H1 (cell line): ENCODE measurements around the gene BAZ2B. TPM values are rescaled to one million over a fixed set of nuclear protein-coding genes. Genes with fewer than 3 reads are reported as not detected.

Experiments
- CTCF ChIA-PET: fragments of 300-600 bp; sonication (Branson Sonifier 250); formaldehyde crosslinking; loops from one replicate; lab custom pipeline; 2021; ENCODE audit not compliant: partially characterized antibody; lab: Charles Lee
- POLR2A ChIA-PET: fragments of 300-600 bp; sonication (Branson Sonifier 250); formaldehyde crosslinking; loops from one replicate; lab custom pipeline; 2021; ENCODE audit warnings: inconsistent platforms; ENCODE audit not compliant: partially characterized antibody; lab: Charles Lee
- DNase-seq, 2 experiments: peaks; one replicate each; pipeline versions ENCODE4 v3.0.0 to v3.0.0-alpha.2; 2010 to 2022; ENCODE audit warnings: low spot score in 2 of 2, low read depth in 1 of 2, mixed read lengths in 1 of 2
- FAIRE-seq: peaks from 2 replicates; lab custom pipeline; 2011; peaks lifted over from hg19 to GRCh38; lab: Jason Lieb, UNC
- H2AFZ ChIP-seq: 2 replicates; pipeline ENCODE4 v1.8.1; 2012; ENCODE audit warnings: low read length, inconsistent platforms
- H2AK5ac ChIP-seq: 2 replicates; pipeline ENCODE4 v1.6.1; 2013; ENCODE audit warnings: low read depth, low read length
- H2BK120ac ChIP-seq: replicated peaks from 2 replicates; pipeline ENCODE3; 2013; ENCODE audit warnings: low read depth, low read length, inconsistent platforms
- H2BK12ac ChIP-seq: 2 replicates; pipeline ENCODE4 v1.6.1; 2013; ENCODE audit warnings: low read depth, low read length
- H2BK15ac ChIP-seq: 2 replicates; pipeline ENCODE4 v1.6.1; 2013; ENCODE audit warnings: low read length
- H2BK20ac ChIP-seq: 2 replicates; pipeline ENCODE4 v1.6.1; 2013; ENCODE audit warnings: low read length
- H2BK5ac ChIP-seq: 2 replicates; pipeline ENCODE4 v1.6.1; 2013; ENCODE audit warnings: low read depth, low read length
- H3K14ac ChIP-seq: 2 replicates; pipeline ENCODE4 v1.6.1; 2013; ENCODE audit warnings: inconsistent platforms; ENCODE audit not compliant: insufficient read length
- H3K18ac ChIP-seq: 2 replicates; pipeline ENCODE4 v1.6.1; 2013; ENCODE audit warnings: low read length; ENCODE audit errors: extremely low read depth
- H3K23ac ChIP-seq: 2 replicates; pipeline ENCODE4 v1.6.1; 2013; ENCODE audit warnings: inconsistent platforms; ENCODE audit not compliant: insufficient read length
- H3K23me2 ChIP-seq: 2 replicates; pipeline ENCODE4 v1.6.1; 2013; ENCODE audit warnings: low read depth, low read length
- H3K27ac ChIP-seq: 2 replicates; pipeline ENCODE4 v1.6.1; 2011; ENCODE audit warnings: low read depth, low read length, inconsistent platforms
- H3K27me3 ChIP-seq, 4 experiments: replicated peaks in 1 of 4; 1 replicate in 1 of 4; 2 replicates in 3 of 4; pipeline versions ENCODE4 v1.6.1 to v1.8.1; 2011 to 2013; ENCODE audit warnings: low read length in 3 of 4, mild to moderate bottlenecking in 3 of 4, inconsistent platforms in 2 of 4, mixed read lengths in 2 of 4, moderate library complexity in 1 of 4; ENCODE audit not compliant: control insufficient read depth in 3 of 4, insufficient read depth in 3 of 4; ENCODE audit errors: extremely low read depth in 1 of 4
- H3K36me3 ChIP-seq, 4 experiments: 2 replicates each; pipeline versions ENCODE4 v1.6.1 to v1.8.1; 2011 to 2013; ENCODE audit warnings: mild to moderate bottlenecking in 4 of 4, low read length in 3 of 4, moderate library complexity in 2 of 4, control low read depth in 1 of 4, inconsistent platforms in 1 of 4; ENCODE audit not compliant: insufficient read depth in 4 of 4, control insufficient read depth in 2 of 4
- H3K4ac ChIP-seq: replicated peaks from 2 replicates; pipeline ENCODE3; 2013; ENCODE audit warnings: low read length, low read depth, mixed read lengths, inconsistent platforms; ENCODE audit not compliant: insufficient read length
- H3K4me1 ChIP-seq, 4 experiments: replicated peaks in 1 of 4; 1 replicate in 1 of 4; 2 replicates in 3 of 4; pipeline versions ENCODE4 v1.6.1 to v1.8.1; 2011 to 2013; ENCODE audit warnings: low read length in 3 of 4, inconsistent platforms in 2 of 4, mixed read lengths in 1 of 4; ENCODE audit not compliant: insufficient read depth in 4 of 4, control insufficient read depth in 3 of 4
- H3K4me2 ChIP-seq, 2 experiments: 2 replicates each; pipeline versions ENCODE4 v1.6.1 to v1.8.1; 2011 to 2013; ENCODE audit warnings: low read depth in 2 of 2, low read length in 2 of 2, control low read depth in 1 of 2, inconsistent platforms in 1 of 2, mild to moderate bottlenecking in 1 of 2; ENCODE audit not compliant: insufficient read depth in 1 of 2
- H3K4me3 ChIP-seq, 4 experiments: fragments of 200-600, 300-600 bp in 1 of 4; sonication (generic), shearing (Covaris generic), sonication (Bioruptor Twin) in 1 of 4; 2 replicates each; pipeline versions ENCODE4 v1.5.1 to v1.8.1; 2011 to 2016; ENCODE audit warnings: low read length in 4 of 4, low read depth in 3 of 4, control low read depth in 2 of 4, inconsistent platforms in 2 of 4, mild to moderate bottlenecking in 2 of 4, mixed read lengths in 1 of 4, moderate library complexity in 1 of 4; ENCODE audit not compliant: insufficient read depth in 2 of 4; ENCODE audit errors: extremely low read depth in 1 of 4
- H3K56ac ChIP-seq: replicated peaks from 2 replicates; pipeline ENCODE3; 2013; ENCODE audit warnings: low read depth, mild to moderate bottlenecking, mixed read lengths, low read length, inconsistent platforms; ENCODE audit not compliant: insufficient read length
- H3K79me1 ChIP-seq: 2 replicates; pipeline ENCODE4 v1.6.1; 2013; ENCODE audit warnings: low read depth, low read length, control low read depth
- H3K79me2 ChIP-seq, 2 experiments: 2 replicates each; pipeline versions ENCODE4 v1.6.1 to v1.8.1; 2012 to 2013; ENCODE audit warnings: low read length in 2 of 2, mild to moderate bottlenecking in 2 of 2, inconsistent platforms in 1 of 2; ENCODE audit not compliant: insufficient read depth in 2 of 2, control insufficient read depth in 1 of 2
- H3K9ac ChIP-seq, 4 experiments: replicated peaks in 1 of 4; 1 replicate in 1 of 4; 2 replicates in 3 of 4; pipeline versions ENCODE4 v1.6.1 to v1.8.1; 2011 to 2013; ENCODE audit warnings: low read depth in 3 of 4, low read length in 3 of 4, control low read depth in 2 of 4, mild to moderate bottlenecking in 2 of 4, moderate library complexity in 2 of 4, inconsistent platforms in 1 of 4; ENCODE audit errors: extremely low read depth in 1 of 4
- H3K9me3 ChIP-seq, 2 experiments: 2 replicates each; pipeline versions ENCODE4 v1.6.1 to v1.8.1; 2012 to 2013; ENCODE audit warnings: mild to moderate bottlenecking in 2 of 2, moderate library complexity in 2 of 2, control low read depth in 1 of 2, inconsistent platforms in 1 of 2, low read depth in 1 of 2, low read length in 1 of 2, mixed read lengths in 1 of 2; ENCODE audit not compliant: insufficient read depth in 2 of 2
- H4K20me1 ChIP-seq, 2 experiments: replicated peaks in 1 of 2; 2 replicates each; pipeline versions ENCODE3 to v1.8.1; 2011 to 2013; ENCODE audit warnings: inconsistent platforms in 2 of 2, low read length in 2 of 2, mild to moderate bottlenecking in 1 of 2; ENCODE audit not compliant: insufficient read depth in 2 of 2, control insufficient read depth in 1 of 2
- H4K5ac ChIP-seq: 2 replicates; pipeline ENCODE4 v1.6.1; 2013; ENCODE audit warnings: low read length, low read depth, mixed read lengths, inconsistent platforms; ENCODE audit not compliant: insufficient read length
- H4K8ac ChIP-seq: 2 replicates; pipeline ENCODE4 v1.8.0; 2013; ENCODE audit warnings: mild to moderate bottlenecking, moderate library complexity, low read length, inconsistent platforms; ENCODE audit not compliant: insufficient read depth; ENCODE audit errors: extremely low read depth
- H4K91ac ChIP-seq: replicated peaks from 2 replicates; pipeline ENCODE3; 2013; ENCODE audit warnings: low read length, mixed read lengths, inconsistent platforms; ENCODE audit not compliant: insufficient read length
- BACH1 ChIP-seq: IDR thresholded peaks from 2 replicates; pipeline ENCODE4 v1.6.1; 2012; ENCODE audit warnings: low read length, improper control_type of control experiment
- BCL11A ChIP-seq, 2 experiments: IDR thresholded peaks; one replicate each; pipeline ENCODE4 v1.6.1; 2011; ENCODE audit warnings: low read depth in 2 of 2, low read length in 2 of 2, mild to moderate bottlenecking in 2 of 2
- CBX5 ChIP-seq: fragments of 300-800, 300-1000 bp; sonication (generic); IDR thresholded peaks from 2 replicates; pipeline ENCODE4 v1.7.1; 2016; ENCODE audit warnings: antibody characterized with exemption, low read length, low read depth
- EGR1 ChIP-seq: IDR thresholded peaks from 2 replicates; pipeline ENCODE4 v1.6.1; 2011; ENCODE audit warnings: low read depth, low read length, borderline replicate concordance
- GTF2F1 ChIP-seq: IDR thresholded peaks from 2 replicates; pipeline ENCODE4 v1.6.1; 2012; ENCODE audit warnings: low read depth, low read length, improper control_type of control experiment, borderline replicate concordance
- HDAC2 ChIP-seq, 2 experiments: fragments of 300-600 bp in 1 of 2; sonication (generic) in 1 of 2; IDR thresholded peaks; 2 replicates each; pipeline ENCODE4 v1.6.1; 2011 to 2012; ENCODE audit warnings: low read depth in 2 of 2, low read length in 2 of 2, mild to moderate bottlenecking in 2 of 2, moderate library complexity in 2 of 2, borderline replicate concordance in 1 of 2, inconsistent platforms in 1 of 2
- MAX ChIP-seq: IDR thresholded peaks from 2 replicates; pipeline ENCODE4 v1.6.1; 2012; ENCODE audit warnings: inconsistent platforms
- NRF1 ChIP-seq: IDR thresholded peaks from 2 replicates; pipeline ENCODE4 v1.6.1; 2011; ENCODE audit warnings: mild to moderate bottlenecking, low read depth, low read length, improper control_type of control experiment
- POLR2A ChIP-seq, 2 experiments: IDR thresholded peaks; 1 replicate in 1 of 2; 2 replicates in 1 of 2; pipeline ENCODE4 v1.6.1; 2011; ENCODE audit warnings: low read depth in 2 of 2, low read length in 2 of 2, mild to moderate bottlenecking in 2 of 2; ENCODE audit errors: control extremely low read depth in 1 of 2
- POU5F1 ChIP-seq: IDR thresholded peaks from 2 replicates; pipeline ENCODE4 v1.6.1; 2011; ENCODE audit warnings: low read depth, mild to moderate bottlenecking, low read length, moderate library complexity
- RBBP5 ChIP-seq: IDR thresholded peaks from 2 replicates; pipeline ENCODE4 v1.7.1; 2012; ENCODE audit warnings: low read depth, mild to moderate bottlenecking, inconsistent platforms, low read length, moderate library complexity, borderline replicate concordance
- WGBS, 2 experiments: shearing (Covaris generic) in 1 of 2; methylation state at CpG; one replicate each; pipeline versions ENCODE4 v1.1.6 to v1.1.7; 2013 to 2015; ENCODE audit warnings: low lambda C conversion rate in 2 of 2, mixed read lengths in 2 of 2, inconsistent platforms in 1 of 2, low coverage in 1 of 2, missing lambda C conversion rate in 1 of 2; ENCODE audit not compliant: insufficient replicate concordance in 2 of 2, insufficient coverage in 1 of 2, insufficient read length in 1 of 2; ENCODE audit errors: extremely low coverage in 1 of 2, missing lambda C conversion rate in 1 of 2; 5-methylcytosine and 5-hydroxymethylcytosine counted together
- polyA plus RNA-seq, 7 experiments: library from polyadenylated mRNA; depleted of rRNA in 3 of 7; stranded (reverse) in 5 of 7; unstranded in 2 of 7; fragments of >200 nt in 5 of 7; fragments of 200-250 nt in 2 of 7; gene quantifications; 1 replicate in 5 of 7; 2 replicates in 1 of 7; 4 replicates in 1 of 7; pipeline versions ENCODE4 v1.2.1 to v1.2.3, GENCODE V29; 2011 to 2013; ENCODE audit warnings: missing spikeins in 2 of 7, mixed read lengths in 2 of 7
- total RNA-seq: library from RNA; stranded (reverse); fragmentation: NEBNext Ultra II Directional; extraction: Animal tissue kit (Norgen Biotek cat#: 25700); gene quantifications from 2 replicates; pipeline ENCODE4 v1.2.1, GENCODE V29; 2021

Gene BAZ2B
- total and polyA plus RNA-seq, 2 of the 8 experiments (the other 6 are each of a cell fraction or from before 2014, with no cell fraction given), result 15.2 to 46.3 TPM

- Histone ChIP-seq H3K18ac (peak overlapping the region; percentile 95), H4K91ac (peak overlapping the region; percentile 97), H3K9me3 (no peaks in the 10 kb centered on the region), H4K20me1 (no peaks in the 10 kb centered on the region), H3K14ac (no peak overlapping the region), H3K4me1 (peaks cover 0 to 9% (median 2%) of the 10 kb centered on the region in 4 experiments; a peak in 2 of 7 replicates), H3K27me3 (no peaks in the 10 kb centered on the region), H2BK20ac (0 out of 2 replicates have a peak overlapping the region, but pooled peaks have one; percentile 51), H3K9ac (peak overlapping the region; percentile 88 to 97 (median 92)), H4K8ac (peak overlapping the region; percentile 99), H2AFZ (no peak overlapping the region), H2BK12ac (peak overlapping the region; percentile 88), H3K23ac (no peak overlapping the region), H2AK5ac (no peak overlapping the region), H3K23me2 (no peaks in the 10 kb centered on the region; the same call in 1 of the 2 replicates), H3K4me2 (peak overlapping the region; percentile 69 to 75), H2BK120ac (peak overlapping the region; percentile 72), H4K5ac (peak overlapping the region; percentile 92), H2BK15ac (no peak overlapping the region), H3K4me3 (peak overlapping the region; percentile 73 to 98 (median 86)), H3K79me1 (peaks cover under 1% of the 10 kb centered on the region; the same call in 1 of the 2 replicates), H3K27ac (peak overlapping the region; percentile 95), H2BK5ac (peak overlapping the region; percentile 92), H3K36me3 (no peaks in the 10 kb centered on the region), H3K79me2 (peaks cover 6 to 54% of the 10 kb centered on the region in 2 experiments; a peak in 3 of 4 replicates), H3K4ac (peak overlapping the region; percentile 89), H3K56ac (peak overlapping the region; percentile 96)
- no peak for FAIRE-seq
- peak; percentile 77 to 85 for DNase-seq
- CTCF ChIA-PET, result interaction anchor here (0.5 to 0.9 kb wide), 7 partner anchors 11 to 791 kb away, joined by 3 to 4 read pairs (median 3); no protein-coding TSS in a partner anchor
- 1% methylated on average over 55 of the region's 66 CpGs; no CpG with 5 or more reads in 1 of the 2 experiments for WGBS, 2 experiments
- POLR2A ChIA-PET, result interaction anchor here (0.6 to 6.6 kb wide), 28 partner anchors 9 to 1329 kb away, joined by 3 to 75 read pairs (median 4); partner anchors contain the start of gene MARCHF7
- 0 out of 2 replicates have a peak, but pooled peaks have one; percentile 30 for TF ChIP-seq GTF2F1
- no peak for TF ChIP-seq POU5F1
- peak; percentile 71 to 82 for TF ChIP-seq POLR2A (IDR thresholded peaks at IDR 0.05; ENCODE audit: control extremely low read depth in 1 of 2, low read depth in 2 of 2, low read length in 2 of 2)
- no peak for TF ChIP-seq HDAC2 (IDR thresholded peaks at IDR 0.05; ENCODE audit: borderline replicate concordance in 1 of 2, low read depth in 2 of 2, low read length in 2 of 2)
- no peak for TF ChIP-seq NRF1
- TF ChIP-seq EGR1, result no peak
- TF ChIP-seq BCL11A (IDR thresholded peaks at IDR 0.05; ENCODE audit: low read depth in 2 of 2, low read length in 2 of 2), result no peak
- peak; percentile 74 for TF ChIP-seq RBBP5
- TF ChIP-seq MAX, result no peak
- TF ChIP-seq BACH1, result no peak
- no peak for TF ChIP-seq CBX5
Observed at GRCh38 chr2:159615367-159616285, 722 bp downstream of the BAZ2B start.
